B cell (primary cell): Measurements from ENCODE around the gene EGFL7. TPM values are rescaled to one million over a fixed set of nuclear protein-coding genes. Genes with fewer than 3 reads are reported as not detected.

Experiments used
- ATAC-seq: fragments of 200-7000 bp; cut with Tn5 transposase; one replicate; pipeline ENCODE4 v1.10.0; 2021; ENCODE audit warnings: low read depth, mild to moderate bottlenecking, moderate number of reproducible peaks, moderate library complexity
- CTCF ChIA-PET: fragments of 350-600 bp; sonication (Branson Sonifier 250); formaldehyde crosslinking; loops from one replicate; lab custom pipeline; 2021; ENCODE audit warnings: antibody characterized with exemption, inconsistent platforms; lab: Charles Lee
- POLR2A ChIA-PET: fragments of 350-600 bp; sonication (Branson Sonifier 250); formaldehyde crosslinking; loops from one replicate; lab custom pipeline; 2021; ENCODE audit warnings: antibody characterized with exemption; lab: Charles Lee
- DNase-seq: peaks from one replicate; pipeline ENCODE4 v3.0.0; 2013
- H2AFZ ChIP-seq: 2 replicates; pipeline ENCODE4 v1.6.1; 2012; ENCODE audit warnings: mild to moderate bottlenecking, low read depth, low read length; ENCODE audit not compliant: insufficient read depth, poor library complexity, severe bottlenecking
- H3K27ac ChIP-seq, 2 donors: 1 replicate in 1 of 2; 2 replicates in 1 of 2; pipeline ENCODE4 v1.5.1; 2012 to 2013; ENCODE audit warnings: low read length in 2 of 2, mild to moderate bottlenecking in 2 of 2, moderate library complexity in 1 of 2
- H3K27me3 ChIP-seq, 4 experiments: fragments of 200-600 bp in 1 of 4; sonication (generic) in 1 of 4; replicated peaks in 1 of 4; 1 replicate in 2 of 4; 2 replicates in 2 of 4; pipeline versions ENCODE4 v1.6.1 to v1.7.0; 2013 to 2016; ENCODE audit warnings: low read length in 3 of 4, mild to moderate bottlenecking in 2 of 4, mixed read lengths in 1 of 4, moderate library complexity in 1 of 4; ENCODE audit not compliant: insufficient read depth in 4 of 4, control insufficient read depth in 3 of 4; ENCODE audit errors: control extremely low read depth in 1 of 4
- H3K36me3 ChIP-seq, 2 experiments: replicated peaks in 1 of 2; 1 replicate in 1 of 2; 2 replicates in 1 of 2; pipeline versions ENCODE4 v1.6.1 to v1.7.1; 2013; ENCODE audit warnings: low read length in 1 of 2; ENCODE audit not compliant: insufficient read depth in 2 of 2, control insufficient read depth in 1 of 2; ENCODE audit errors: control extremely low read depth in 1 of 2, extremely low read depth in 1 of 2
- H3K4me1 ChIP-seq, 2 donors: fragments of 200-600 bp in 1 of 2; sonication (generic) in 1 of 2; 1 replicate in 1 of 2; 2 replicates in 1 of 2; pipeline versions ENCODE4 v1.5.1 to v1.6.1; 2013 to 2017; ENCODE audit warnings: low read length in 2 of 2; ENCODE audit not compliant: control insufficient read depth in 2 of 2, insufficient read depth in 2 of 2
- H3K4me2 ChIP-seq: replicated peaks from 2 replicates; pipeline ENCODE3; 2012; ENCODE audit warnings: mild to moderate bottlenecking, low read depth, low read length; ENCODE audit not compliant: poor library complexity, severe bottlenecking
- H3K4me3 ChIP-seq, 5 experiments: fragments of 200-600 bp in 1 of 5; sonication (generic) in 1 of 5; 1 replicate in 3 of 5; 2 replicates in 2 of 5; pipeline versions ENCODE4 v1.5.1 to v1.7.0; 2011 to 2016; ENCODE audit warnings: low read length in 4 of 5, mild to moderate bottlenecking in 4 of 5, low read depth in 2 of 5, control low read depth in 1 of 5, moderate library complexity in 1 of 5; ENCODE audit not compliant: insufficient read depth in 1 of 5; ENCODE audit errors: control extremely low read depth in 1 of 5, extremely low read depth in 1 of 5
- H3K79me2 ChIP-seq: fragments of 200-600 bp; sonication (generic); one replicate; pipeline ENCODE4 v1.6.0; 2016; ENCODE audit warnings: low read length; ENCODE audit not compliant: control insufficient read depth, insufficient read depth
- H3K9ac ChIP-seq: fragments of 200-600 bp; sonication (generic); 2 replicates; pipeline ENCODE4 v1.6.1; 2017; ENCODE audit warnings: mild to moderate bottlenecking, low read length, moderate library complexity
- H3K9me3 ChIP-seq, 3 donors: one replicate each; pipeline versions ENCODE4 v1.6.1 to v1.7.1; 2013; ENCODE audit warnings: low read length in 2 of 3; ENCODE audit not compliant: control insufficient read depth in 2 of 3, insufficient read depth in 1 of 3; ENCODE audit errors: control extremely low read depth in 1 of 3
- H4K20me1 ChIP-seq: 2 replicates; pipeline ENCODE4 v1.6.0; 2012; ENCODE audit warnings: mild to moderate bottlenecking, low read length; ENCODE audit not compliant: insufficient read depth, control insufficient read depth, poor library complexity, severe bottlenecking
- H3K27ac Mint-ChIP-seq: one replicate; pipeline ENCODE4 v1.8.0; 2021; ENCODE audit warnings: mixed read lengths
- H3K27me3 Mint-ChIP-seq: one replicate; pipeline ENCODE4 v1.8.0; 2021; ENCODE audit warnings: mixed read lengths
- H3K4me1 Mint-ChIP-seq: one replicate; pipeline ENCODE4 v1.8.0; 2021; ENCODE audit warnings: mixed read lengths
- H3K4me3 Mint-ChIP-seq: one replicate; pipeline ENCODE4 v1.8.0; 2021; ENCODE audit warnings: mixed read lengths
- H3K9me3 Mint-ChIP-seq: one replicate; pipeline ENCODE4 v1.8.0; 2022; ENCODE audit warnings: mixed read lengths; ENCODE audit not compliant: insufficient read depth
- CTCF ChIP-seq: fragments of 200-600 bp; IDR thresholded peaks from one replicate; pipeline ENCODE4 v1.8.0; 2022; ENCODE audit warnings: antibody characterized with exemption, mild to moderate bottlenecking
- EZH2 ChIP-seq: IDR thresholded peaks from 2 replicates; pipeline ENCODE4 v1.6.1; 2012; ENCODE audit warnings: borderline replicate concordance, low read depth, mild to moderate bottlenecking, moderate library complexity, low read length; ENCODE audit not compliant: insufficient read depth, poor library complexity, severe bottlenecking
- WGBS: methylation state at CpG from one replicate; pipeline ENCODE4 v1.1.5; 2013; ENCODE audit warnings: missing lambda C conversion rate; ENCODE audit not compliant: insufficient coverage; 5-methylcytosine and 5-hydroxymethylcytosine counted together
- intact Hi-C: fragments of 100-400 bp; cut with micrococcal nuclease; formaldehyde crosslinking; loops from one replicate; pipeline ENCODE4 v1.10.0; 2022
- polyA plus RNA-seq: library from polyadenylated mRNA; depleted of rRNA; stranded (reverse); fragments of >200 nt; gene quantifications from 2 replicates; pipeline ENCODE4 v1.2.3, GENCODE V29; 2012
- total RNA-seq, 2 donors: library from RNA; stranded (reverse); fragments of 120-200 nt in 1 of 2; gene quantifications; 1 replicate in 1 of 2; 2 replicates in 1 of 2; pipeline versions ENCODE4 v1.2.3 to v1.2.4, GENCODE V29; 2013 to 2022

Gene EGFL7
- total and polyA plus RNA-seq, 2 donors (not counting 1 experiment from before 2014, with no cell fraction given): 0.34 TPM; not detected in 1

- DNase-seq: no peak
- Histone ChIP-seq H3K4me3 (no peak overlapping the region), H3K4me1 (peaks cover 25 to 47% of the 10 kb centered on the region in 2 donors), H2AFZ (no peak overlapping the region), H3K27me3 (peaks cover 0 to 34% (median 7%) of the 10 kb centered on the region in 4 experiments), H3K4me2 (no peak overlapping the region), H3K79me2 (no peaks in the 10 kb centered on the region), H3K27ac (no peak overlapping the region), H3K36me3 (no peaks in the 10 kb centered on the region), H3K9ac (no peak overlapping the region), H4K20me1 (no peaks in the 10 kb centered on the region), H3K9me3 (peaks cover 0 to 4% (median 0%) of the 10 kb centered on the region in 3 donors)
- intact Hi-C loops: no loop called here
- no peak overlapping the region for H3K27ac Mint-ChIP-seq
- ATAC-seq: no peak
- peaks cover 31% of the 10 kb centered on the region for H3K4me1 Mint-ChIP-seq
- H3K4me3 Mint-ChIP-seq: no peak overlapping the region
- peaks cover 10% of the 10 kb centered on the region for H3K27me3 Mint-ChIP-seq
- no peaks in the 10 kb centered on the region for H3K9me3 Mint-ChIP-seq
- ChIA-PET CTCF (interaction anchor here (1.4 kb wide), 1 partner anchor 26 kb away, joined by 5 read pairs; no protein-coding TSS in a partner anchor), POLR2A (interaction anchor here (0.7 kb wide), 1 partner anchor 21 kb away, joined by 5 read pairs; no protein-coding TSS in a partner anchor)
- WGBS: 36% methylated on average over 13 of the region's 20 CpGs
- no peak for TF ChIP-seq EZH2
- TF ChIP-seq CTCF: no peak
These were observed 35.3 kb downstream of the EGFL7 start for GRCh38 chr9:136697821-136698526.
